ENCODE results near the gene MAST3. TPM values are rescaled to one million over a fixed set of nuclear protein-coding genes. Genes with fewer than 3 reads are reported as not detected.
A peak's percentile ranks its signal among the peaks of the same experiment; 100 is the strongest.

The MAST3 gene
- total and polyA plus RNA-seq, 2 donors (not counting 1 experiment from before 2014, with no cell fraction given), result 43.5 to 85.5 TPM

GRCh38 chr19:18144361-18144760 is 46.8 kb downstream of the MAST3 start:
- no peaks in the 10 kb centered on the region for H3K9me3 Mint-ChIP-seq (ENCODE audit: insufficient read depth)
- no peak overlapping the region for H3K4me2 ChIP-seq (replicated peaks; ENCODE audit: low read depth, low read length, poor library complexity, severe bottlenecking)
- H3K4me1 ChIP-seq (ENCODE audit: control insufficient read depth in 2 of 2, insufficient read depth in 2 of 2, low read length in 2 of 2), result no peaks in the 10 kb centered on the region
- TF ChIP-seq CTCF (IDR thresholded peaks at IDR 0.05), result no peak
- no peak for TF ChIP-seq EZH2 (IDR thresholded peaks at IDR 0.05; ENCODE audit: borderline replicate concordance, insufficient read depth, low read depth, low read length, poor library complexity, severe bottlenecking)
- H3K9ac ChIP-seq (ENCODE audit: low read length), result no peak overlapping the region
- H3K9me3 ChIP-seq (ENCODE audit: control extremely low read depth in 1 of 3, control insufficient read depth in 2 of 3, insufficient read depth in 1 of 3, low read length in 2 of 3), result no peaks in the 10 kb centered on the region
- no peaks in the 10 kb centered on the region for H3K27me3 Mint-ChIP-seq
- POLR2A ChIA-PET, result no interaction called here
- no peak overlapping the region for H3K4me3 Mint-ChIP-seq
- no peaks in the 10 kb centered on the region for H3K27me3 ChIP-seq (replicated peaks in 1 of 4; ENCODE audit: control extremely low read depth in 1 of 4, control insufficient read depth in 3 of 4, insufficient read depth in 4 of 4, low read length in 3 of 4)
- ATAC-seq (ENCODE audit: low read depth) (no peak), DNase-seq (no peak)
- CTCF ChIA-PET, result no interaction called here
- H3K27ac Mint-ChIP-seq, result peak overlapping the region; percentile 61
- H3K27ac ChIP-seq (ENCODE audit: low read length in 2 of 2), result no peak overlapping the region
- intact Hi-C loops (cut with micrococcal nuclease), result no loop called here
- no peaks in the 10 kb centered on the region for H3K79me2 ChIP-seq (ENCODE audit: control insufficient read depth, insufficient read depth, low read length)
- H3K4me1 Mint-ChIP-seq, result no peaks in the 10 kb centered on the region
- peaks cover 24% of the 10 kb centered on the region for H4K20me1 ChIP-seq (ENCODE audit: control insufficient read depth, insufficient read depth, low read length, poor library complexity, severe bottlenecking)
- H3K4me3 ChIP-seq (ENCODE audit: control extremely low read depth in 1 of 5, extremely low read depth in 1 of 5, insufficient read depth in 1 of 5, low read depth in 2 of 5, low read length in 4 of 5), result no peak overlapping the region
- H3K36me3 ChIP-seq (replicated peaks in 1 of 2; ENCODE audit: control extremely low read depth in 1 of 2, control insufficient read depth in 1 of 2, extremely low read depth in 1 of 2, insufficient read depth in 2 of 2, low read length in 1 of 2), result peaks cover 7 to 75% of the 10 kb centered on the region in 2 experiments
- 96% methylated on average over 16 of the region's 16 CpGs for WGBS (ENCODE audit: insufficient coverage)
- H2AFZ ChIP-seq (ENCODE audit: insufficient read depth, low read depth, low read length, poor library complexity, severe bottlenecking), result no peak overlapping the region

- DNase-seq, result no peak
Measured at GRCh38 chr19:18144906-18145305, 47.3 kb downstream of the MAST3 start.

More at GRCh38 chr19:18144906-18145305, 47.3 kb downstream of the MAST3 start:
- Histone ChIP-seq H3K27me3 (replicated peaks in 1 of 4; ENCODE audit: control extremely low read depth in 1 of 4, control insufficient read depth in 3 of 4, insufficient read depth in 4 of 4, low read length in 3 of 4) (no peaks in the 10 kb centered on the region), H3K9me3 (ENCODE audit: control extremely low read depth in 1 of 3, control insufficient read depth in 2 of 3, insufficient read depth in 1 of 3, low read length in 2 of 3) (no peaks in the 10 kb centered on the region), H3K27ac (ENCODE audit: low read length in 2 of 2) (no peak overlapping the region), H2AFZ (ENCODE audit: insufficient read depth, low read depth, low read length, poor library complexity, severe bottlenecking) (no peak overlapping the region), H3K9ac (ENCODE audit: low read length) (no peak overlapping the region), H3K79me2 (ENCODE audit: control insufficient read depth, insufficient read depth, low read length) (no peaks in the 10 kb centered on the region), H3K4me2 (replicated peaks; ENCODE audit: low read depth, low read length, poor library complexity, severe bottlenecking) (no peak overlapping the region), H3K4me3 (ENCODE audit: control extremely low read depth in 1 of 5, extremely low read depth in 1 of 5, insufficient read depth in 1 of 5, low read depth in 2 of 5, low read length in 4 of 5) (no peak overlapping the region), H3K4me1 (ENCODE audit: control insufficient read depth in 2 of 2, insufficient read depth in 2 of 2, low read length in 2 of 2) (no peaks in the 10 kb centered on the region), H3K36me3 (replicated peaks in 1 of 2; ENCODE audit: control extremely low read depth in 1 of 2, control insufficient read depth in 1 of 2, extremely low read depth in 1 of 2, insufficient read depth in 2 of 2, low read length in 1 of 2) (peaks cover 7 to 78% of the 10 kb centered on the region in 2 experiments), H4K20me1 (ENCODE audit: control insufficient read depth, insufficient read depth, low read length, poor library complexity, severe bottlenecking) (peaks cover 24% of the 10 kb centered on the region)
- H3K9me3 Mint-ChIP-seq (ENCODE audit: insufficient read depth), result no peaks in the 10 kb centered on the region
- ATAC-seq (ENCODE audit: low read depth), result no peak
- no peak overlapping the region for H3K4me3 Mint-ChIP-seq
- ChIA-PET POLR2A (interaction anchor here (0.6 kb wide), 1 partner anchor 20 kb away, joined by 3 read pairs; no protein-coding TSS in a partner anchor), CTCF (interaction anchor here (2.1 kb wide), 1 partner anchor 16 kb away, joined by 6 read pairs; no protein-coding TSS in a partner anchor)
- H3K27ac Mint-ChIP-seq, result no peak overlapping the region
- no peaks in the 10 kb centered on the region for H3K27me3 Mint-ChIP-seq
- no peak for TF ChIP-seq EZH2 (IDR thresholded peaks at IDR 0.05; ENCODE audit: borderline replicate concordance, insufficient read depth, low read depth, low read length, poor library complexity, severe bottlenecking)
- no peak for TF ChIP-seq CTCF (IDR thresholded peaks at IDR 0.05)
- no peaks in the 10 kb centered on the region for H3K4me1 Mint-ChIP-seq
- intact Hi-C loops (cut with micrococcal nuclease), result no loop called here
- WGBS (ENCODE audit: insufficient coverage), result 99% methylated on average over 27 of the region's 28 CpGs
